GM21381 (cell line): ENCODE measurements around the gene KDM1B.
"Not testable (repeated sequence)": the region's sequence is repeated elsewhere in the genome, so short reads cannot be mapped to it uniquely, and the experiment has no call there.

Experiments
- ATAC-seq: cut with Tn5 transposase; IDR thresholded peaks from one replicate; pipeline ENCODE4 v1.9.1; 2021; ENCODE audit warnings: mild to moderate bottlenecking, moderate library complexity; ENCODE audit not compliant: unreplicated experiment

KDM1B gene

GRCh38 chr6:18227166-18227565 lies 71.9 kb downstream of the KDM1B start:
- not testable (repeated sequence) for ATAC-seq

DNA sequence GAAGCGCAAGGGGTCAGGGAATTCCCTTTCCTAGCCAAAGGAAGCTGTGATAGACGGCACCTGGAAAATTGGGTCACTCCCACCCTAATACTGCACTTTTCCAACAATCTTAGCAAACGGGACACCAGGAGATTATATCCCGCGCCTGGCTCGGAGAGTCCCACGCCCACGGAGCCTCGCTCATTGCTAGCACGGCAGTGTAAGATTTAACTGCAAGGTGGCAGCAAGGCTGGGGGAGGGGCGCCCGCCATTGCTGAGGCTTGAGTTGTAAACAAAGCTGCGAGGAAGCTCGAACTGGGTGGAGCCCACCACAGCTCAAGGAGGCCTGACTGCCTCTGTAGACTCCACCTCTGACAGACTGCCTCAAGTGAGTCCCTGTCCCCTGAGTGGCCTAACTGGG lies 73.4 kb downstream of the KDM1B start:
- ATAC-seq: not testable (repeated sequence)

DNA sequence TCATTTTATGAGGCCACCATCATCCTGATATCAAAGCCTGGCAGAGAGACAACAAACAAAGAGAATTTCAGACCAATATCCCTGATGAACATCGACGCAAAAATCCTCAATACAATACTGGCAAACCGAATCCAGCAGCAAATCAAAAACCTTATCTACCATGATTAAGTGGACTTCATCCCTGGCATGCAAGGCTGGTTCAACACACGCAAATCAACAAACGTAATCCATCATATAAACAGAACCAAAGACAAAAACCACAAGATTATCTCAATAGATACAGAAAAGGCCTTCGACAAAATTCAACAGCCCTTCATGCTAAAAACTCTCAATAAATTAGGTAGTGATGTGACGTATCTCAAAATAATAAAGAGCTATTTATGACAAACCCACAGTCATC lies 76.6 kb downstream of the KDM1B start:
- not testable (repeated sequence) for ATAC-seq

DNA sequence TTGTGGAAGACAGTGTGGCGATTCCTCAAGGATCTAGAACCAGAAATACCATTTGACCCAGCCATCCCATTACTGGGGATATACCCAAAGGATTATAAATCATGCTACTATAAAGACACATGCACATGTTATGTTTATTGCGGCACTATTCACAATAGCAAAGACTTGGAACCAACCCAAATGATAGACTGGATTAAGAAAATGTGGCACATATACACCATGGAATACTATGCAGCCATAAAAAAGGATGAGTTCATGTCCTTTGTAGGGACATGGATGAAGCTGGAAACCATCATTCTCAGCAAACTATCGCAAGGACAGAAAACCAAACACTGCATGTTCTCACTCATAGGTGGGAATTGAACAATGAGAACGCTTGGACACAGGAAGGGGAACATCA lies 78.5 kb downstream of the KDM1B start:
- not testable (repeated sequence) for ATAC-seq

GRCh38 chr6:18234564-18234963 lies 79.3 kb downstream of the KDM1B start:
- ATAC-seq: no peak

GRCh38 chr6:18235524-18235923 lies 80.3 kb downstream of the KDM1B start:
- no peak for ATAC-seq

DNA sequence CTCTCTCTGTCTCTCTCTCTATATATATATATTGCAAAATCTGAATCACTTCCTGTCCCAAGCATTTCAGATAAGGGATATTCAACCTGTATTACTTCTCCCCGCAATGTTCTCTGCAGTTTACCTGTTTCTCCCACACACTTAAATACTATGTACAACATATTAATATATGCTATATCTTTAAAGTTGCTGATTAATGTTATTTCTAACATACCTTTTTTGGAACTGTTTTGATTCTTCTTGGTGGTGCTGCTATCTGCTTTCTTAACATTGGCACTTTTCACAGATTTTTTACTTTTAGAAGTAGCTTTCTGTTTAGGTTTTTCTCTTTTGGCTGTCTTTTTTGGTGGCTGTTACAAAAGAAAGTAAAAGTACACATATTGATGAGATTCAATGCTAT lies 81.9 kb downstream of the KDM1B start:
- ATAC-seq: no peak

- no peak for ATAC-seq
These were observed 85.0 kb downstream of the KDM1B start for GRCh38 chr6:18240230-18240629.

GRCh38 chr6:18241208-18242038 lies 86.2 kb downstream of the KDM1B start:
- no peak for ATAC-seq

DNA sequence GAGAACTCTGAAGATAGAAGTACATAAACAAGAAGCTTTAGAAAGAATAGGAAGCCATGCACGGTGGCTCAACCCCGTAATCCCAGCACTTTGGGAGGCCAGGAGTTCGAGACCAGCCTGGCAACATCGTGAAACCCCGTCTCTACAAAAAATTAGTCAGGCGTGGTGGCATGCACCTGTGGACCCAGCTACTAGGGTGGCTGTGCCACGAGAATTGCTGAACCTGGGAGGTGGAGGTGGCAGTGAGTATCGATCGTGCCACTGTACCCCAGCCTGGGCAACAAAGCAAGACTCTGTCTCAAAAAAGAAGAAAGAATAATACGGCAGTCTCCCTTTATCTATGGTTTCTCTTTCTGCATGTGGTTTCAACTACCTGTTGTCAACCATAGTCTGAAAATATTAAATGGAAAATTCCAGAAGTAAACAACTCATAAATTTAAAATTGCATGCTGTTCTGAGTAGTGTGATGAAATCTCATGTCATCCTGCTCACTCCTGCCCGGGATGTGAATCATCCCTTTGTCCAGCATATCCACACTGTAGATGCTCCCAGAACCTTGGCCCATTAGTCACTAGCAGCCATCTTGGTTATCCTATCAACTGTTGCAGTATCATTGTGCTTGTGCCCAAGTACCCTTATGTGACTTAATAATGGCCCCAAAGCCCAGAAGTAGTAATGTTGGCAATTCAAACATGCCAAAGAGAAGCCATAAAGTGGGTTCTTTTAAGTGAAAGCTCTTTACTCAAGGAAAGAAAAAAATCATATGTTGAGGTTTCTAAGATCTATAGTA lies 87.0 kb downstream of the KDM1B start:
- ATAC-seq: no peak

GRCh38 chr6:18243302-18243893 lies 88.2 kb downstream of the KDM1B start:
- ATAC-seq: no peak

DNA sequence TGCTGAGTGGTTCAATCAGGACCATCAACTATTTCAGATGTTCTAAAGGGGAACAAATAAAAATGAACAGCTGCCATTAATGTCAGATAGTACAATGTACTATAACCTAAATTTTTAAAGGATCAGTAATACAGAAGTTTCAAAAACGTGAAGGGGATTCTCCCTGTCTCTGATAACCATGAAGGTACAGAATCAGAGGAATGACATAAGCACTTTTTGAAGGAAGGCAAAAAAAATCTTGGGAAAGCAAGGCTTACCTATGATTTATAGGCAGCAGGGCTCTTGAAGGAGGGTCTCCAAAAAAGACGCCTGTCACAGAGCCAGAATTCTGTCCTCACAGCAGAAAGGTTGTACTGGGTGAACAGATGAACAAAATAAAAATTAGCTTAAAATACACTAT lies 89.0 kb downstream of the KDM1B start:
- ATAC-seq: no peak

DNA sequence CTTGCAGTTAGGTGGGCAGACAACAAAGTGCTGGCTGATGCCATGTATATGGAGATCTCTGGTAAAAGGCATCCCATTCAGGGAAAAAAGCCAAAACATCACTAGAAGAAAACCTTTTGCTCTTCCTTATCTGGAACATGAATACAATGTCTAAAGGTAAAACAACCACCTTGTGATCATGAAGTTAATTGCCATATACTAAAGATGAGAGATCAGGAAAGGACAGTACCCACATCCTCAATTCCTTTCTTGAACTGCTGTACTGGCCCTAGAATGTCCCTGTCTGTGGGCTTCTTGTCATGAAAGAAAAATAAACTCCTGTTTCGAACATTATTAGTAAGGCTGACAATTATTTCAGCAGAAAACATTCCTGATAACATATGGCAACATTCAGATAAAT lies 89.9 kb downstream of the KDM1B start:
- ATAC-seq: no peak

DNA sequence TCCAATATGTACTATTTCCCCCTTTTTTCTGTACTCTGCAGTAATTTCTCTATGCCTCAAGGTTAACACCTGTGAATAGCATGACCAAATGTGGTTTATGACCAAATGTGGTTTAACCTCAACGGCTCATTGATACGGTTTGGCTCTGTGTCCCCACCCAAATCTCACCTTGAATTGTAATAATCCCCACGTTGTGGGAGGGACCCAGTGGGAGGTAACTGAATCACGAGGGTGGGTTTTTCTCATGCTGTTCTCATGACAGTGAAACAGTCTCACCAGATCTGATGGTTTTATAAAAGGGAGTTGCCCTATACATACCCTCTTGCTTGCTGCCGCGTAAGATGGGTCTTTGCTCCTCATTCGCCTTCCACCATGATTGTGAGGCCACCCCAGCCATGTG lies 90.4 kb downstream of the KDM1B start:
- ATAC-seq: no peak

DNA sequence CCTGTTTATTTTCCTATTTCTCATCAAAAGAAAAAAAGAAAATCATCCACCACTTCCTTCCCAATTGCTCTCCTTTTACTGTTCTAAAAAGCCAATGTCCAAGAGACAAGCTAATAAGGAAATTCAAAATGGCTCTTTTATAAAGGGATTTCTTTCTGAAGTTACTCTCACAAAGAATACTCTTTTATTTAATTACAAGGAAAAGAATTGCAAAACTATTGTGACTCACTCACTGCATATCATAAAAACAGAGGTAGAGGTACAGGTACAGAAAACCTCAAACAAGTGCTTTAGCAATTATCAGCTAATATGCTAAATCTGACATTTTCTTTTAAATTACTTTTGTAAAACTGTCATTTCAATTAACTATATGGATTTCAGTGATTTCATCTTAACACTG lies 91.0 kb downstream of the KDM1B start:
- no peak for ATAC-seq

DNA sequence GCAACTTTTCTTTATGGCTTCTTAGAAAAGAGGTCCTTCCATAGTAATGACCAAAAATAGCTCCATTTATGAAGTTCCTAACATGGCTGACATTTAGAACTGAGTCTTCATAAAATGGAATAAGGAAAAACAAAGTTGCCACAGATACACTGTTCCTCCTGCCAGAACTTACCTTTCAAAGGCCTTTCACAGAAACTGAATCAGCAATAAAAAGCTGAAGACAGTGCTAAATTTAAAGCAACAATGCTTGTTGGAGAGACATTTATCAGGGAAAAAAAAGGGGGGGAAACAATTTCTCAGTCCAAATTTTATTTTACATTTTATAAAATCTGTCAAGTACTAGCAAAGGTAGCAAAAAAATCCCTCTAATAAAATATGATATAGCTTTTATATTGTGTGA lies 91.8 kb downstream of the KDM1B start:
- ATAC-seq: no peak

DNA sequence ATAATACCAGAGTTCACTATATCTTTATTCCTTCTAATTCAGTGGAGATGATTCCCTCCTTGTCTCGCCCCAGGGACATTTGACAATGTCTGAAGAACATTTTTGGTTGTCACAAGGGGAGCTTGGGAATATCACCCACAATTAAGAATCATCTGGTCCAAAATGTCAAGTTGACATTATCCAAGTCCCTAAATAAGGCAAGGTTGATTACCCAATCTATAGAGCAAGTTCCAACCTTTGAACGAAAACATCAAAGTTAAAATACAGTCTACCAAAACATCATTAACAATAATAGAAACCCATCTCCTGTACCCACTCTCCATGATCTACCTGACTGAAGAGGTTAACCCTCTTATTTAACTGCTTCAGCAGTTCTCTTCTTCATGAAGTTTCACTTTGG lies 93.5 kb downstream of the KDM1B start:
- ATAC-seq: no peak

- ATAC-seq: no peak
These were observed 94.0 kb downstream of the KDM1B start for GRCh38 chr6:18249271-18249670.

- ATAC-seq: no peak
These were observed 98.4 kb downstream of the KDM1B start for GRCh38 chr6:18253635-18254034.

GRCh38 chr6:18254793-18255192 lies 99.6 kb downstream of the KDM1B start:
- ATAC-seq: no peak

DNA sequence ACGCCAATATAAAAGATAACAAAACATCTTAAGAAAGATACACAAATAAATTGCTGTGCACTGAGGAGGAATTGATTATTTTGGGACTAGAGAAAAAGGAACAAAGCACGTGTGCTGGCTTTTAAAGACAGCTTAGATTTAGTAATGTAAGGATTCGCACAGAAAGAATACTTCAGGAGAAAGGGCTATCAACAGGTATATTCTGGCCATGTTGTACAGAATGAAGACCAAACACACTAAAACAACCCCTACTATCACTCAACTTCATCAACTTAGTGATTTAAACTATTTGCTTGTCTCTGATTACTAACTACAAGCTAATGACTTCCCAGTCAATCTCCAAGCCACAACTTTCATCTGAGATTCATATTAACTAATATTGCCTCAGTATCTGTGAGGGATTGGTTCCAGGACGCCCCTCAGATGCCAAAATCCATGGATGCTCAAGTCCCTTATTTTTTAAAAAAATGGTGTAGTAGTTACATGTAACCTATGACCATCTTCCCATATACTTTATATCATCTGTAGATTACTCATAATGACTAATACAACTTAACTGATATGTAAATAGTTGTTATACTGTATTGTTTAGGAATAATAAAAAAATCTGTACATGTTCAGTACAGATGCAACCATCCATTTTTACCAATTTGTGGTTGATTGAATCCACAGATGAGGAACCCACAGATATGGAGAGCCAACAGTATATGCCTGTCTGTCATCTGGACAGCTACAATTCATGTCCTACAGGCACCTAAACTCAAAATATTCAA lies 104.6 kb downstream of the KDM1B start:
- no peak for ATAC-seq
